CD4-positive, CD25-positive, alpha-beta regulatory T cell (primary cell): ENCODE data around the gene STAB2. TPM values are rescaled to one million over a fixed set of nuclear protein-coding genes. Genes with fewer than 3 reads are reported as not detected.

ENCODE experiments used
- ATAC-seq, 2 donors: fragments of 150-1000 bp; cut with Tn5 transposase; one replicate each; pipeline ENCODE4 v1.10.0; 2021; ENCODE audit warnings: low read depth in 2 of 2, moderate number of reproducible peaks in 2 of 2, moderate library complexity in 1 of 2
- DNase-seq, 3 donors: peaks; one replicate each; pipeline versions ENCODE4 v3.0.0 to v3.0.0-alpha.2; 2012 to 2022; ENCODE audit warnings: mixed read lengths in 1 of 3
- H3K27ac ChIP-seq: one replicate; pipeline ENCODE4 v1.7.0; 2013; ENCODE audit warnings: mild to moderate bottlenecking, low read length; ENCODE audit not compliant: insufficient read depth, poor library complexity, severe bottlenecking
- H3K27me3 ChIP-seq: one replicate; pipeline ENCODE4 v1.7.0; 2013; ENCODE audit warnings: low read length; ENCODE audit not compliant: control insufficient read depth, insufficient read depth
- H3K36me3 ChIP-seq: one replicate; pipeline ENCODE4 v1.7.0; 2013; ENCODE audit warnings: mild to moderate bottlenecking, low read length, moderate library complexity; ENCODE audit not compliant: control insufficient read depth, insufficient read depth
- H3K4me1 ChIP-seq: 2 replicates; pipeline ENCODE4 v1.7.0; 2013; ENCODE audit warnings: mild to moderate bottlenecking, low read length; ENCODE audit not compliant: insufficient read depth, control insufficient read depth, poor library complexity, severe bottlenecking
- H3K4me3 ChIP-seq: one replicate; pipeline ENCODE4 v1.7.0; 2013; ENCODE audit warnings: low read depth, mild to moderate bottlenecking, low read length, moderate library complexity
- H3K9me3 ChIP-seq, 2 experiments: 1 replicate in 1 of 2; 2 replicates in 1 of 2; pipeline ENCODE4 v1.7.0; 2013; ENCODE audit warnings: low read length in 2 of 2, mild to moderate bottlenecking in 1 of 2, moderate library complexity in 1 of 2; ENCODE audit not compliant: control insufficient read depth in 2 of 2
- H3K27ac Mint-ChIP-seq, 3 donors: one replicate each; pipeline ENCODE4 v1.8.0; 2020 to 2022; ENCODE audit warnings: mild to moderate bottlenecking in 3 of 3, mixed read lengths in 3 of 3, moderate library complexity in 2 of 3
- H3K27me3 Mint-ChIP-seq: one replicate; pipeline ENCODE4 v1.8.0; 2022; ENCODE audit warnings: mild to moderate bottlenecking, mixed read lengths
- H3K36me3 Mint-ChIP-seq: one replicate; pipeline ENCODE4 v1.8.0; 2020; ENCODE audit warnings: mixed read lengths
- H3K4me1 Mint-ChIP-seq, 4 donors: one replicate each; pipeline ENCODE4 v1.8.0; 2020 to 2022; ENCODE audit warnings: mixed read lengths in 4 of 4, mild to moderate bottlenecking in 1 of 4
- H3K4me3 Mint-ChIP-seq, 4 donors: one replicate each; pipeline ENCODE4 v1.8.0; 2020 to 2022; ENCODE audit warnings: mild to moderate bottlenecking in 4 of 4, mixed read lengths in 4 of 4, moderate library complexity in 3 of 4
- H3K9me3 Mint-ChIP-seq, 7 donors: one replicate each; pipeline ENCODE4 v1.8.0; 2020 to 2022; ENCODE audit warnings: mixed read lengths in 7 of 7, mild to moderate bottlenecking in 3 of 7, moderate library complexity in 2 of 7
- polyA plus RNA-seq, 4 donors: library from polyadenylated mRNA; unstranded; fragments of 300-500 nt; fragmentation: Illumina TruSeq; gene quantifications; one replicate each; pipeline ENCODE4 v1.2.3, GENCODE V29; 2021
- total RNA-seq: library from RNA; stranded (reverse); gene quantifications from one replicate; pipeline ENCODE4 v1.2.3, GENCODE V29; 2022

STAB2 gene, protein sequence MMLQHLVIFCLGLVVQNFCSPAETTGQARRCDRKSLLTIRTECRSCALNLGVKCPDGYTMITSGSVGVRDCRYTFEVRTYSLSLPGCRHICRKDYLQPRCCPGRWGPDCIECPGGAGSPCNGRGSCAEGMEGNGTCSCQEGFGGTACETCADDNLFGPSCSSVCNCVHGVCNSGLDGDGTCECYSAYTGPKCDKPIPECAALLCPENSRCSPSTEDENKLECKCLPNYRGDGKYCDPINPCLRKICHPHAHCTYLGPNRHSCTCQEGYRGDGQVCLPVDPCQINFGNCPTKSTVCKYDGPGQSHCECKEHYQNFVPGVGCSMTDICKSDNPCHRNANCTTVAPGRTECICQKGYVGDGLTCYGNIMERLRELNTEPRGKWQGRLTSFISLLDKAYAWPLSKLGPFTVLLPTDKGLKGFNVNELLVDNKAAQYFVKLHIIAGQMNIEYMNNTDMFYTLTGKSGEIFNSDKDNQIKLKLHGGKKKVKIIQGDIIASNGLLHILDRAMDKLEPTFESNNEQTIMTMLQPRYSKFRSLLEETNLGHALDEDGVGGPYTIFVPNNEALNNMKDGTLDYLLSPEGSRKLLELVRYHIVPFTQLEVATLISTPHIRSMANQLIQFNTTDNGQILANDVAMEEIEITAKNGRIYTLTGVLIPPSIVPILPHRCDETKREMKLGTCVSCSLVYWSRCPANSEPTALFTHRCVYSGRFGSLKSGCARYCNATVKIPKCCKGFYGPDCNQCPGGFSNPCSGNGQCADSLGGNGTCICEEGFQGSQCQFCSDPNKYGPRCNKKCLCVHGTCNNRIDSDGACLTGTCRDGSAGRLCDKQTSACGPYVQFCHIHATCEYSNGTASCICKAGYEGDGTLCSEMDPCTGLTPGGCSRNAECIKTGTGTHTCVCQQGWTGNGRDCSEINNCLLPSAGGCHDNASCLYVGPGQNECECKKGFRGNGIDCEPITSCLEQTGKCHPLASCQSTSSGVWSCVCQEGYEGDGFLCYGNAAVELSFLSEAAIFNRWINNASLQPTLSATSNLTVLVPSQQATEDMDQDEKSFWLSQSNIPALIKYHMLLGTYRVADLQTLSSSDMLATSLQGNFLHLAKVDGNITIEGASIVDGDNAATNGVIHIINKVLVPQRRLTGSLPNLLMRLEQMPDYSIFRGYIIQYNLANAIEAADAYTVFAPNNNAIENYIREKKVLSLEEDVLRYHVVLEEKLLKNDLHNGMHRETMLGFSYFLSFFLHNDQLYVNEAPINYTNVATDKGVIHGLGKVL (N-terminal part only)
- total RNA-seq (not detected), polyA plus RNA-seq (not detected)

DNA sequence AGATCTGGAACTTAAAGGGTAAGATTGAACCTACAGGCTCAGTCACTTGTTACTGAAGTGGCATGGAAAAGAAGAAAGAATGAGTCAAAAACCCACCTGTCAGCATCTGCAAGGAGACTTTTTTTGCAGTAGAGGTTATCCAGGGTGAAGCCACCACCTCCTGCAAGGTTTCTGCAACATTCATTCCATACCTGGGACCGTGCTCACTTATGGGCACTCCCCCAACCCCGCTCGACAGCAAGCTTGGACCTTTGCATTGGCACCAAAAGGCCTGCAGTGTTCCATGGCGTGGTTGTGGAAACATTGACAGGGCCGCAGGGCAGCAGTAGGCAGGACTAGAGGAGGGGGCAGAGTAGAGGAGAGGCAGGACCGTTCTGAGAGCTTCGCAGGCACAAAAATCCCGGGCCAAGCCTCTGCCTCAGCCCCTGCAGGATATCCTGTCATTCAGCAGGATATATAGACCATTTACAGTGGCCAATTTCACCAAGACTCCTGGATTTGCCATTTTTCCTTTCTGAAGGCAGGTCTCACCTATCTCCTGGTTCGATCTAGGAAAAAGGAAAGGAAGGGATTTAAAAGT is at the start of gene STAB2:
TSS of gene STAB2 (plus strand) at position 483 of the 580 bp plus-strand sequence. CDS start 204 bp downstream, outside the sequence.
- H3K4me1 ChIP-seq = no peaks in the 10 kb centered on the region
- no peak within 1 kb of the TSS for H3K27ac Mint-ChIP-seq
- ATAC-seq = no peak

DNA sequence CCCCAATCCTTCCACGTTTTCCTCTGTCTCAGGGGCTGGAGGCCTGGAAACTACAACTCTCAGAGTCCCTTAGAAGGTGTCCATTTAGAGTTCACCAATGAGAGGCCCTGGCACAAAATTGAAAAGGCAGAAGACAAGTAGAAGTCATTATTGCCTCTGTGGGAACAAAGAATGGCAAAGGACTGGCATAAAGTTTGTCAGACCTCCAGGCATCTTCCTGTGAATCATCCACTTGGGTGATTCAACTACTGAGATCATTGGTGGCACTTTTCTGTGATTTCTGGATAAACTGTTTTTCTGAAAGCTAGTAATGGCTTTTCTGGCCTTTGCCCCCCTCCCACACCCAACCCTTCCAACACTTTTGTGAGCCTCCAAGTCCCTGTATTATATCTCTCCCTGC is 48.7 kb upstream of the STAB2 start:
- Histone ChIP-seq H3K4me3 (no peak overlapping the region), H3K4me1 (no peaks in the 10 kb centered on the region), H3K27ac (no peak overlapping the region), H3K36me3 (no peaks in the 10 kb centered on the region), H3K9me3 (no peaks in the 10 kb centered on the region), H3K27me3 (no peaks in the 10 kb centered on the region)
- peaks cover 2 to 14% (median 8%) of the 10 kb centered on the region in 4 donors for H3K4me1 Mint-ChIP-seq
- ATAC-seq = no peak
- H3K27ac Mint-ChIP-seq = no peak overlapping the region
- H3K4me3 Mint-ChIP-seq = no peak overlapping the region
- H3K36me3 Mint-ChIP-seq = no peaks in the 10 kb centered on the region
- DNase-seq = no peak
- peaks cover 0 to 1% (median 0%) of the 10 kb centered on the region in 7 donors for H3K9me3 Mint-ChIP-seq
- H3K27me3 Mint-ChIP-seq = no peaks in the 10 kb centered on the region

More for the DNA sequence above, at the start of gene STAB2:
- Histone ChIP-seq H3K27ac (no peak within 1 kb of the TSS), H3K9me3 (no peaks in the 10 kb centered on the region), H3K36me3 (no peaks in the 10 kb centered on the region), H3K4me3 (no peak within 1 kb of the TSS), H3K27me3 (peaks cover 5% of the 10 kb centered on the region)
- Mint-ChIP-seq H3K4me3 (no peak within 1 kb of the TSS), H3K36me3 (no peaks in the 10 kb centered on the region), H3K9me3 (peaks cover 0 to 2% (median 0%) of the 10 kb centered on the region in 7 donors), H3K4me1 (no peaks in the 10 kb centered on the region), H3K27me3 (peaks cover 18% of the 10 kb centered on the region)
- no peak for DNase-seq

DNA sequence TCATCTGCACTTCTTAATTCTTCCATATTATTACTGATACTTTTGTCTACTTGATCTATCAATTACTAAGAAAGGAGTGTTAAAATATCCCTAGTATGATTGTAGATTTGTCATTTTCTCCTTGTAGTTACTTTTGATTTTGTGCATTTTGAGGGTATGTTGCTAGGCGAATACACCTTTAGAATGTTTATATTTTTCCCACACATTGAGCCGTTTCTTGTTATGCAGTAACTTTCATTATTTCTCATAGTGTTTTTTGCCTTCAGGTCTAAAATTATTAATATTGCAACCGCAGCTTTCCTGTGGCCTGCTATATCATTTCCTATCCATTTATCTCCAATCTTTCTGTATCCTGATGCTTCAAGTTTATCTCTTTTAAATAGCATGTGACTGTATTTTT is 46.8 kb upstream of the STAB2 start:
- peak overlapping the region in 1 of 3 donors; percentile 5 for H3K27ac Mint-ChIP-seq
- Histone ChIP-seq H3K36me3 (no peaks in the 10 kb centered on the region), H3K27ac (no peak overlapping the region), H3K4me3 (no peak overlapping the region), H3K9me3 (no peaks in the 10 kb centered on the region), H3K27me3 (no peaks in the 10 kb centered on the region), H3K4me1 (no peaks in the 10 kb centered on the region)
- H3K9me3 Mint-ChIP-seq = peaks cover 0 to 1% (median 0%) of the 10 kb centered on the region in 7 donors
- ATAC-seq (no peak), DNase-seq (no peak)
- no peaks in the 10 kb centered on the region for H3K27me3 Mint-ChIP-seq
- H3K4me3 Mint-ChIP-seq = peak overlapping the region in 1 of 4 donors; percentile 18
- H3K4me1 Mint-ChIP-seq = peaks cover 2 to 14% (median 8%) of the 10 kb centered on the region in 4 donors
- no peaks in the 10 kb centered on the region for H3K36me3 Mint-ChIP-seq

DNA sequence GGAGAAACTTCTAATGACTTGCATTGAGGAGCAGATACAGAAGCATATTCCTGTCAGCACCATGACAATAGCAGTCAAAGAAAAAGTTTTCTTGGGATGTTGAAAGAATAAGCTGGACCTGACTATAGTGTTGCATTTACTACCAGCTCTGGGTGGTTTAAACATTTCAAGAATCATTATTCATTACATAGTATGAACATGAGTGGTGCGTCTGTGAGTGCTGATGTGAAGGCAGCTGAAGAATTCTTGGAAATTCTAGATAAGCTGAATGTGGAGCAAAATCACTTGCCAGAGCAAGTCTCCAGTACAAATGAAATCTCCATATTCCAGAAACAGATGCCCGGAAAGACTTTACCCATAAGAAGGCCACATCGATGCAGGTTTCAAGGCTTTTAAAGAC is 45.0 kb upstream of the STAB2 start:
- Histone ChIP-seq H3K9me3 (no peaks in the 10 kb centered on the region), H3K27ac (no peak overlapping the region), H3K36me3 (no peaks in the 10 kb centered on the region), H3K27me3 (no peaks in the 10 kb centered on the region), H3K4me1 (no peaks in the 10 kb centered on the region), H3K4me3 (no peak overlapping the region)
- no peak for ATAC-seq
- DNase-seq = no peak
- Mint-ChIP-seq H3K4me3 (no peak overlapping the region), H3K27ac (no peak overlapping the region), H3K4me1 (peaks cover 2 to 14% (median 8%) of the 10 kb centered on the region in 4 donors), H3K36me3 (no peaks in the 10 kb centered on the region), H3K9me3 (no peaks in the 10 kb centered on the region), H3K27me3 (no peaks in the 10 kb centered on the region)

DNA sequence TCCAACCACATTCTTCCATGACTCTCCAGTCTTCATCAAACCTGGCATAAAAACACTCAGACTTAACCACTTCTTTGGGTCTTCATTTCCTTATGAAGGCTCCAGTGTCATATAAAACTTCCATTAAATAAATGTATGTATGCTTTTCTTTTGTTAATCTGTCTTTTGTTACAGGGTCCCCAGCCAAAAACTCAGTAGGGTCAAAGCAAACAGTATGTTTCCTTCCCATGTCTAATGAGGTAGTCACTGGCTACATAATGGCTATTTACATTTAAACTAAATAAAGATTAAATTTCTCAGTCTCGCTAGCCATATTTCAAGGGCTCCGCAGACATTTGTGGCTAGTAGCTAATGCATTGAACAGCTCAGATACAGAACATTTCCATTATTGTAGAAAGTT is 40.1 kb upstream of the STAB2 start:
- Histone ChIP-seq H3K9me3 (no peaks in the 10 kb centered on the region), H3K4me1 (no peaks in the 10 kb centered on the region), H3K27ac (no peak overlapping the region), H3K4me3 (no peak overlapping the region), H3K27me3 (peaks cover 3% of the 10 kb centered on the region), H3K36me3 (no peaks in the 10 kb centered on the region)
- Mint-ChIP-seq H3K27me3 (peaks cover 4% of the 10 kb centered on the region), H3K4me1 (peaks cover 0 to 6% (median 3%) of the 10 kb centered on the region in 4 donors), H3K4me3 (no peak overlapping the region), H3K27ac (no peak overlapping the region), H3K9me3 (no peaks in the 10 kb centered on the region), H3K36me3 (no peaks in the 10 kb centered on the region)
- no peak for DNase-seq
- no peak for ATAC-seq

DNA sequence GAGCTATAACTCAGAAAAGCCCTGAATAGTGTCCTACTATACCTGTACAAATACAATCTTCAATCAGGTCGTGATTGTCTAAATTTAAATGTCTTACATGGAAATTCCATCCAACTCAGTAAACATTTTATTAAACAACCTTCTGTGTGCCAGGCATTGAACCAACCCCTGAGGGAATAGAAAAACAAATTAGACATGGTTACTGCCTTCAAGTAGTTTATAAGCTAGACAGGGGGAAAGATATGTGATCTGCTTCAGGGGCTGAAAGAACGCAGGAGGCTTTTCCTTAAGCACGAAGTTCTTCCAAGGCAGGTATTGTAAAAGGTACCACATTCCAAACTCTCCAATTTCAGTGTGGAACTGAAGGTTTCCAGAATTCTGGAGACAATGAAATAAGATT is 39.7 kb upstream of the STAB2 start:
- ATAC-seq = no peak

DNA sequence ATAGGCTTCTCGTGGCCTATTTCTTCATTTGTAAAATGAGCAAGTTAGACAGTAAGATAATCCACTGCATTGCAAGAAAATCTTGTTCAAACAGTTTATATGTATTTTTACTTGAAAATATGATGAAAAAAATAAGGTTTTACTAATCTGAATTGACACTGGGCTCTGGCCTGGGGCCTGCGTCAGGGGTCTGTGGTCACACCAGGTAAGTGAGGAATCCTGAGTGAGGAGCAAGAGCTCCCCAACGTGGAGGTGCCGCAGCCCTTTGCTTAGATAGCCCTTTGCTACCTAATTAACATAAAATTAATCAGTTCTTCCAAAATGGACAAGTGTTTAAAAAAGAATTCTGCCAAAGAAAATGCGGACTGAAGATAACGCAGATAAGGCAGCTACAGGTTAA is 39.1 kb upstream of the STAB2 start:
- H3K4me1 Mint-ChIP-seq = peaks cover 0 to 6% (median 3%) of the 10 kb centered on the region in 4 donors
- DNase-seq = no peak
- Histone ChIP-seq H3K9me3 (no peaks in the 10 kb centered on the region), H3K27ac (no peak overlapping the region), H3K4me3 (no peak overlapping the region), H3K36me3 (no peaks in the 10 kb centered on the region), H3K27me3 (peaks cover 4% of the 10 kb centered on the region), H3K4me1 (no peaks in the 10 kb centered on the region)
- H3K4me3 Mint-ChIP-seq = no peak overlapping the region
- no peaks in the 10 kb centered on the region for H3K36me3 Mint-ChIP-seq
- peaks cover 7% of the 10 kb centered on the region for H3K27me3 Mint-ChIP-seq
- H3K27ac Mint-ChIP-seq = no peak overlapping the region
- H3K9me3 Mint-ChIP-seq = no peaks in the 10 kb centered on the region
- no peak for ATAC-seq

More for the DNA sequence above, 39.7 kb upstream of the STAB2 start:
- Mint-ChIP-seq H3K27ac (no peak overlapping the region), H3K9me3 (no peaks in the 10 kb centered on the region), H3K36me3 (no peaks in the 10 kb centered on the region), H3K4me1 (peaks cover 0 to 6% (median 3%) of the 10 kb centered on the region in 4 donors), H3K4me3 (no peak overlapping the region), H3K27me3 (peaks cover 4% of the 10 kb centered on the region)
- H3K27ac ChIP-seq = no peak overlapping the region
- no peak overlapping the region for H3K4me3 ChIP-seq
- H3K4me1 ChIP-seq = no peaks in the 10 kb centered on the region
- DNase-seq = no peak
- peaks cover 4% of the 10 kb centered on the region for H3K27me3 ChIP-seq
- no peaks in the 10 kb centered on the region for H3K36me3 ChIP-seq
- H3K9me3 ChIP-seq = no peaks in the 10 kb centered on the region
